SK-N-SH (cell line): ENCODE results near the gene IQUB. TPM values are rescaled to one million over a fixed set of nuclear protein-coding genes. Genes with fewer than 3 reads are reported as not detected.

Experiments used
- CTCF ChIA-PET: fragments of 300-600, 350-600 bp; formaldehyde crosslinking; extraction: SDS; loops from one replicate; lab custom pipeline; 2021; lab: Yijun Ruan, JAX
- POLR2A ChIA-PET: fragments of 350-600 bp; sonication (Branson Sonifier 250); formaldehyde crosslinking; extraction: SDS; loops from one replicate; lab custom pipeline; 2020; ENCODE audit warnings: antibody characterized with exemption, inconsistent platforms; lab: Yijun Ruan, JAX
- DNase-seq: peaks from one replicate; pipeline ENCODE4 v3.0.0; 2012
- H2AFZ ChIP-seq: fragments of 200-600 bp; sonication (generic); 2 replicates; pipeline ENCODE4 v1.8.1; 2016; ENCODE audit warnings: antibody characterized with exemption, mild to moderate bottlenecking, low read depth
- H3F3A ChIP-seq: fragments of 200-600 bp; sonication (generic); replicated peaks from 2 replicates; pipeline ENCODE3; 2016; ENCODE audit warnings: antibody characterized with exemption, mild to moderate bottlenecking; ENCODE audit not compliant: insufficient read depth
- H3K27ac ChIP-seq, 2 experiments: fragments of 200-500 bp in 1 of 2; fragments of 200-600 bp in 1 of 2; sonication (Bioruptor generic) in 1 of 2; sonication (generic), shearing (Covaris generic) in 1 of 2; 2 replicates each; pipeline versions ENCODE4 v1.5.1 to v1.6.1; 2014 to 2016; ENCODE audit warnings: low read depth in 2 of 2, inconsistent platforms in 1 of 2, low read length in 1 of 2, mild to moderate bottlenecking in 1 of 2, mixed read lengths in 1 of 2
- H3K27me3 ChIP-seq: fragments of 200-600 bp; sonication (generic), shearing (Covaris generic); 2 replicates; pipeline ENCODE4 v1.6.1; 2016; ENCODE audit warnings: mixed run types; ENCODE audit not compliant: insufficient read depth
- H3K36me3 ChIP-seq, 2 experiments: fragments of 200-500 bp in 1 of 2; fragments of 200-600 bp in 1 of 2; sonication (Bioruptor generic) in 1 of 2; sonication (generic) in 1 of 2; replicated peaks in 1 of 2; 2 replicates each; pipeline versions ENCODE3 to v1.5.1; 2014 to 2016; ENCODE audit warnings: low read length in 1 of 2, mild to moderate bottlenecking in 1 of 2; ENCODE audit not compliant: insufficient read depth in 2 of 2, control insufficient read depth in 1 of 2
- H3K4me1 ChIP-seq, 2 experiments: fragments of 200-500 bp in 1 of 2; fragments of 200-600 bp in 1 of 2; sonication (Bioruptor generic) in 1 of 2; sonication (generic), shearing (Covaris generic) in 1 of 2; 2 replicates each; pipeline versions ENCODE4 v1.5.1 to v1.6.1; 2014 to 2016; ENCODE audit warnings: low read depth in 1 of 2, low read length in 1 of 2, mixed run types in 1 of 2; ENCODE audit not compliant: insufficient read depth in 2 of 2, control insufficient read depth in 1 of 2
- H3K4me2 ChIP-seq: fragments of 200-600 bp; sonication (generic), shearing (Covaris generic); 2 replicates; pipeline ENCODE4 v1.6.1; 2017; ENCODE audit warnings: mixed run types
- H3K4me3 ChIP-seq, 2 experiments: fragments of 200-500 bp in 1 of 2; fragments of 200-600 bp in 1 of 2; sonication (Bioruptor generic) in 1 of 2; sonication (generic), shearing (Covaris generic) in 1 of 2; 2 replicates each; pipeline versions ENCODE4 v1.5.1 to v1.8.1; 2014 to 2016; ENCODE audit warnings: low read depth in 2 of 2, inconsistent platforms in 1 of 2, low read length in 1 of 2, mild to moderate bottlenecking in 1 of 2, mixed read lengths in 1 of 2, moderate library complexity in 1 of 2
- H3K79me2 ChIP-seq: fragments of 200-600 bp; sonication (generic); 2 replicates; pipeline ENCODE4 v1.8.1; 2017; ENCODE audit warnings: mild to moderate bottlenecking; ENCODE audit not compliant: insufficient read depth
- H3K9ac ChIP-seq: fragments of 200-600 bp; sonication (generic); 2 replicates; pipeline ENCODE4 v1.6.1; 2017; ENCODE audit warnings: mixed run types
- H3K9me2 ChIP-seq: fragments of 200-600 bp; sonication (generic); 2 replicates; pipeline ENCODE4 v1.6.1; 2017; ENCODE audit warnings: mixed run types
- H3K9me3 ChIP-seq: fragments of 200-600 bp; sonication (generic); 2 replicates; pipeline ENCODE4 v1.6.1; 2017; ENCODE audit warnings: mixed run types, mild to moderate bottlenecking, moderate library complexity
- H4K20me1 ChIP-seq: fragments of 200-600 bp; sonication (generic); 2 replicates; pipeline ENCODE4 v1.6.1; 2017; ENCODE audit warnings: mild to moderate bottlenecking, mixed run types; ENCODE audit not compliant: insufficient read depth
- CTCF ChIP-seq: fragments of 200-600 bp; sonication (generic); IDR thresholded peaks from 2 replicates; pipeline ENCODE4 v1.6.1; 2017; ENCODE audit warnings: antibody characterized with exemption, mild to moderate bottlenecking, moderate library complexity
- EP300 ChIP-seq, 2 experiments: IDR thresholded peaks; 2 replicates each; pipeline versions ENCODE4 v1.4.0 to v1.6.1; 2012; ENCODE audit warnings: borderline replicate concordance in 1 of 2, low read depth in 1 of 2, low read length in 1 of 2
- EZH2phosphoT487 ChIP-seq: fragments of 200-600 bp; sonication (generic); IDR thresholded peaks from 2 replicates; pipeline ENCODE4 v1.6.1; 2017; ENCODE audit warnings: low read depth, mixed run types, mild to moderate bottlenecking, antibody characterized with exemption, moderate library complexity, borderline replicate concordance
- FOXJ3 ChIP-seq: sonication (generic); formaldehyde crosslinking; IDR thresholded peaks from 2 replicates; pipeline ENCODE4 v1.5.1; 2020; ENCODE audit warnings: mild to moderate bottlenecking, missing genetic modification reagents
- FOXM1 ChIP-seq: IDR thresholded peaks from 2 replicates; pipeline ENCODE4 v1.4.0; 2012; ENCODE audit warnings: low read depth, mild to moderate bottlenecking
- GATA2 ChIP-seq: sonication (generic); formaldehyde crosslinking; IDR thresholded peaks from 2 replicates; pipeline ENCODE4 v1.5.0; 2020; ENCODE audit warnings: mild to moderate bottlenecking, missing genetic modification reagents
- IRF3 ChIP-seq: fragments of 150-350 bp; IDR thresholded peaks from 2 replicates; pipeline ENCODE4 v1.6.1; 2016; ENCODE audit warnings: mild to moderate bottlenecking, low read depth, low read length
- JUND ChIP-seq: IDR thresholded peaks from 2 replicates; pipeline ENCODE4 v1.4.0; 2012
- MXI1 ChIP-seq: IDR thresholded peaks from 2 replicates; pipeline ENCODE4 v1.6.1; 2012; ENCODE audit warnings: mild to moderate bottlenecking, low read depth, low read length, improper control_type of control experiment
- RCOR1 ChIP-seq: fragments of 150-350 bp; IDR thresholded peaks from 2 replicates; pipeline ENCODE4 v1.6.1; 2017; ENCODE audit warnings: antibody characterized with exemption, low read length
- REST ChIP-seq: IDR thresholded peaks from 2 replicates; pipeline ENCODE4 v1.6.1; 2012; ENCODE audit warnings: mild to moderate bottlenecking, low read depth, low read length, moderate library complexity
- RXRA ChIP-seq: IDR thresholded peaks from 2 replicates; pipeline ENCODE4 v1.4.0; 2012; ENCODE audit warnings: low read depth, mild to moderate bottlenecking, borderline replicate concordance
- SIN3A ChIP-seq: IDR thresholded peaks from 2 replicates; pipeline ENCODE4 v1.6.1; 2012; ENCODE audit warnings: low read depth, mild to moderate bottlenecking, low read length, moderate library complexity, borderline replicate concordance
- SMC3 ChIP-seq: IDR thresholded peaks from 2 replicates; pipeline ENCODE4 v1.6.1; 2012; ENCODE audit warnings: low read depth, low read length, improper control_type of control experiment
- TAF1 ChIP-seq: IDR thresholded peaks from 2 replicates; pipeline ENCODE4 v1.6.1; 2012; ENCODE audit warnings: low read depth, mild to moderate bottlenecking, low read length, moderate library complexity, borderline replicate concordance
- USF2 ChIP-seq: fragments of 150-350 bp; IDR thresholded peaks from 2 replicates; pipeline ENCODE4 v1.6.1; 2017; ENCODE audit warnings: antibody characterized with exemption, low read length, low read depth, borderline replicate concordance
- YY1 ChIP-seq: IDR thresholded peaks from 2 replicates; pipeline ENCODE4 v1.4.0; 2012; ENCODE audit warnings: low read depth, mild to moderate bottlenecking
- WGBS: methylation state at CpG from one replicate; pipeline ENCODE4 v1.1.6; 2017; ENCODE audit warnings: low lambda C conversion rate; 5-methylcytosine and 5-hydroxymethylcytosine counted together
- polyA plus RNA-seq, 3 experiments: library from polyadenylated mRNA; depleted of rRNA; stranded (reverse); fragments of >200 nt; gene quantifications; 2 replicates each; pipeline ENCODE4 v1.2.3, GENCODE V29; 2012

Gene IQUB
- polyA plus RNA-seq, 1 of the 3 experiments (the other 2 are of a cell fraction), result 0.10 TPM

DNA sequence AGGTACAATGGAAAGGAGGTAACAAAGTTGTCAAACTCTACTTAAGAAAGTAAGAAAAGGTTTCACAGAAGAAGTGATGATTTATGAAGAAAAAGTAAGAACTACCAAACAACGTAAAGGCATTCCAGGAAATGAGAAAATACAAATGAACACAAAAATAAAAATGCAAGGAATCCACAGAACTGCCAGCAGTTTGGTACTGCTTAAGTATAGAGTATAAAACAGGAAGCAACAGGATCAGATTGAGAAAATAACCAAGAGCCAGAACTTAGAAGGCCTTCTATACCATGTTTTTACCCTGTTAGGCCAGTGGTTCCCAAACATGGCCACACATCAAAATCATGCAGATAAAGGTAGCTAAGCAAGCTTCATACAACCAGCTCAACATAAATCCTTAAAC lies 14.0 kb upstream of the IQUB start:
- TF ChIP-seq JUND, result no peak
- TF ChIP-seq USF2, result no peak
- TF ChIP-seq MXI1, result no peak
- no peak for TF ChIP-seq YY1
- TF ChIP-seq GATA2, result no peak
- no peak for TF ChIP-seq SMC3
- no peak for TF ChIP-seq FOXM1
- no peak for TF ChIP-seq EP300 (IDR thresholded peaks at IDR 0.05; ENCODE audit: borderline replicate concordance in 1 of 2, low read depth in 1 of 2, low read length in 1 of 2)
- no peak for TF ChIP-seq REST
- no peak for TF ChIP-seq TAF1
- no peak for TF ChIP-seq RCOR1
- no peak for TF ChIP-seq FOXJ3 (CRISPR knock-in tag)
- TF ChIP-seq SIN3A, result no peak
- TF ChIP-seq EZH2phosphoT487, result no peak
- TF ChIP-seq IRF3, result no peak
- TF ChIP-seq RXRA, result no peak
- no peak for TF ChIP-seq CTCF
- CTCF ChIA-PET, result interaction anchor here (3.0 to 3.1 kb wide), 2 partner anchors 11 to 53 kb away, joined by 10 to 18 read pairs; no protein-coding TSS in a partner anchor
- peak overlapping the region in 1 of 2 experiments; percentile 36; a peak in 2 of 4 replicates for H3K27ac ChIP-seq
- peaks cover 33% of the 10 kb centered on the region; the same call in 1 of the 2 replicates for H3K79me2 ChIP-seq
- H3K9ac ChIP-seq, result no peak overlapping the region
- H3K4me1 ChIP-seq, result no peaks in the 10 kb centered on the region; a peak in 2 of 4 replicates
- 72% methylated on average over 1 of the region's 1 CpG for WGBS
- H3K4me2 ChIP-seq, result no peak overlapping the region
- no peak overlapping the region for H3K4me3 ChIP-seq
- DNase-seq, result no peak
- H4K20me1 ChIP-seq, result no peaks in the 10 kb centered on the region
- H2AFZ ChIP-seq, result no peak overlapping the region
- H3F3A ChIP-seq, result peaks cover 8% of the 10 kb centered on the region
- POLR2A ChIA-PET, result no interaction called here
- H3K27me3 ChIP-seq, result no peaks in the 10 kb centered on the region
- no peaks in the 10 kb centered on the region for H3K9me3 ChIP-seq
- peaks cover 44 to 63% of the 10 kb centered on the region in 2 experiments for H3K36me3 ChIP-seq
- H3K9me2 ChIP-seq, result no peaks in the 10 kb centered on the region
